ENCODE data around the gene SHE. TPM values are rescaled to one million over a fixed set of nuclear protein-coding genes. Genes with fewer than 3 reads are reported as not detected.

SHE gene
- total and polyA plus RNA-seq, 2 donors (not counting 3 experiments of a cell fraction or from before 2014, with no cell fraction given), result 30.1 to 52.7 TPM

DNA sequence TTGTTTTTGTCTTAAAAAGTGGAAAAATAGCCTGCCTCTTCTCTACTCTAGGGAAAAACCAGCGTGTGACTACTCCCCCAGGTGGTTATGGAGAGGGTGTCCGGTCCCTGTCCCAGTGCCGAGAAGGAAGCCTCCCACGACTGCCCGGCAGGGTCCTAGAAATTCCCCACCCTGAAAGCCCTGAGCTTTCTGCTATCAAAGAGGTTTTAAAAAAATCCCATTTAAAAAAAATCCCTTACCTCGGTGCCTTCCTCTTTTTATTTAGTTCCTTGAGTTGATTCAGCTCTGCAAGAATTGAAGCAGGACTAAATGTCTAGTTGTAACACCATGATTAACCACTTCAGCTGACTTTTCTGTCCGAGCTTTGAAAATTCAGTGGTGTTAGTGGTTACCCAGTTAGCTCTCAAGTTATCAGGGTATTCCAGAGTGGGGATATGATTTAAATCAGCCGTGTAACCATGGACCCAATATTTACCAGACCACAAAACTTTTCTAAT, 35.2 kb downstream of the SHE start:
- intact Hi-C loops (cut with micrococcal nuclease), result no loop called here
- FAIRE-seq (no peak), DNase-seq (ENCODE audit: low read depth, low spot score) (no peak)
- dilution Hi-C loops (cut with MboI; ENCODE audit: extremely low pct_ligation_motif_present, low sequenced_read_pairs), result no loop called here
- Histone ChIP-seq H3K4me1 (ENCODE audit: control insufficient read depth, extremely low read depth, insufficient read depth, low read length) (peaks cover 8% of the 10 kb centered on the region), H3K9me3 (replicated peaks; ENCODE audit: control insufficient read depth, insufficient read depth, low read length) (no peaks in the 10 kb centered on the region), H3K4me2 (ENCODE audit: insufficient read depth, low read length) (no peak overlapping the region), H4K20me1 (replicated peaks; ENCODE audit: control insufficient read depth, extremely low read depth, insufficient read depth, low read length) (no peaks in the 10 kb centered on the region), H3K9me1 (replicated peaks; ENCODE audit: control insufficient read depth, extremely low read depth, insufficient read depth, low read length) (no peaks in the 10 kb centered on the region), H3K27ac (ENCODE audit: insufficient read depth, low read depth, low read length) (no peak overlapping the region), H2AFZ (ENCODE audit: low read depth, low read length) (no peak overlapping the region), H3K36me3 (ENCODE audit: control insufficient read depth in 2 of 2, extremely low read depth in 1 of 2, insufficient read depth in 2 of 2, low read length in 2 of 2) (peaks cover 0 to 2% of the 10 kb centered on the region in 2 experiments), H3K27me3 (ENCODE audit: control insufficient read depth in 2 of 2, insufficient read depth in 2 of 2, low read length in 2 of 2) (no peaks in the 10 kb centered on the region), H3K79me2 (ENCODE audit: control insufficient read depth, insufficient read depth, low read length) (no peaks in the 10 kb centered on the region), H3K9ac (replicated peaks; ENCODE audit: extremely low read depth, insufficient read depth, low read length) (no peak overlapping the region), H3K4me3 (replicated peaks in 1 of 3; ENCODE audit: insufficient read depth in 1 of 3, low read depth in 1 of 3, low read length in 3 of 3) (no peak overlapping the region)
- no TSS peak for BruUV-seq (replicated peaks)
- ChIA-PET POLR2A (no interaction called here), CTCF (interaction anchor here (1.5 to 2.6 kb wide), 3 partner anchors 12 to 80 kb away, joined by 3 to 15 read pairs (median 9); no protein-coding TSS in a partner anchor)
- no peak for TF ChIP-seq FOS (IDR thresholded peaks at IDR 0.05; ENCODE audit: borderline replicate concordance, insufficient read depth, low read length)
- TF ChIP-seq POLR2A (IDR thresholded peaks at IDR 0.05; ENCODE audit: low read depth, low read length), result no peak
- no peak for TF ChIP-seq GATA2 (IDR thresholded peaks at IDR 0.05; ENCODE audit: insufficient read depth, insufficient read length, low read depth, low read length)
- no peak for TF ChIP-seq POLR2AphosphoS5 (IDR thresholded peaks at IDR 0.05; ENCODE audit: insufficient read depth, low read depth, low read length)
- TF ChIP-seq JUN (IDR thresholded peaks at IDR 0.05; ENCODE audit: borderline replicate concordance, insufficient read depth, insufficient read length, low read depth), result no peak
- TF ChIP-seq MYC (IDR thresholded peaks at IDR 0.05; ENCODE audit: low read depth, low read length), result no peak
- no peak for TF ChIP-seq EZH2 (IDR thresholded peaks at IDR 0.05; ENCODE audit: borderline replicate concordance, low read depth, low read length, severe bottlenecking)
- TF ChIP-seq, protein P1, sequence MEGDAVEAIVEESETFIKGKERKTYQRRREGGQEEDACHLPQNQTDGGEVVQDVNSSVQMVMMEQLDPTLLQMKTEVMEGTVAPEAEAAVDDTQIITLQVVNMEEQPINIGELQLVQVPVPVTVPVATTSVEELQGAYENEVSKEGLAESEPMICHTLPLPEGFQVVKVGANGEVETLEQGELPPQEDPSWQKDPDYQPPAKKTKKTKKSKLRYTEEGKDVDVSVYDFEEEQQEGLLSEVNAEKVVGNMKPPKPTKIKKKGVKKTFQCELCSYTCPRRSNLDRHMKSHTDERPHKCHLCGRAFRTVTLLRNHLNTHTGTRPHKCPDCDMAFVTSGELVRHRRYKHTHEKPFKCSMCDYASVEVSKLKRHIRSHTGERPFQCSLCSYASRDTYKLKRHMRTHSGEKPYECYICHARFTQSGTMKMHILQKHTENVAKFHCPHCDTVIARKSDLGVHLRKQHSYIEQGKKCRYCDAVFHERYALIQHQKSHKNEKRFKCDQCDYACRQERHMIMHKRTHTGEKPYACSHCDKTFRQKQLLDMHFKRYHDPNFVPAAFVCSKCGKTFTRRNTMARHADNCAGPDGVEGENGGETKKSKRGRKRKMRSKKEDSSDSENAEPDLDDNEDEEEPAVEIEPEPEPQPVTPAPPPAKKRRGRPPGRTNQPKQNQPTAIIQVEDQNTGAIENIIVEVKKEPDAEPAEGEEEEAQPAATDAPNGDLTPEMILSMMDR (IDR thresholded peaks at IDR 0.05; ENCODE audit: extremely low read depth in 1 of 2, insufficient read depth in 1 of 2, low read depth in 1 of 2, low read length in 2 of 2), result no peak
- TF ChIP-seq, protein P2, sequence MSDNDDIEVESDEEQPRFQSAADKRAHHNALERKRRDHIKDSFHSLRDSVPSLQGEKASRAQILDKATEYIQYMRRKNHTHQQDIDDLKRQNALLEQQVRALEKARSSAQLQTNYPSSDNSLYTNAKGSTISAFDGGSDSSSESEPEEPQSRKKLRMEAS (IDR thresholded peaks at IDR 0.05; ENCODE audit: insufficient read depth, insufficient read length), result no peak
